Pancreas (tissue), 10 donors: Measurements from ENCODE around the gene A2ML1. TPM values are rescaled to one million over a fixed set of nuclear protein-coding genes. Genes with fewer than 3 reads are reported as not detected.

ENCODE experiments used
- ATAC-seq, 4 donors: fragments of 200-7000 bp; cut with Tn5 transposase; one replicate each; pipeline versions ENCODE4 v1.8.0 to v1.9.1; 2020; ENCODE audit warnings: mild to moderate bottlenecking in 4 of 4, moderate library complexity in 4 of 4
- DNase-seq, 6 donors: peaks; one replicate each; pipeline ENCODE4 v3.0.0-alpha.2; 2020
- FAIRE-seq: peaks from 2 replicates; lab custom pipeline; 2012; peaks lifted over from hg19 to GRCh38; lab: Jason Lieb, UNC
- H3K27ac ChIP-seq, 4 donors: fragments of 200-600 bp; sonication (generic); 1 replicate in 3 of 4; 2 replicates in 1 of 4; pipeline versions ENCODE4 v1.5.0 to v1.8.0; 2020
- H3K27me3 ChIP-seq, 4 donors: fragments of 200-600 bp; one replicate each; pipeline ENCODE4 v1.8.0; 2021
- H3K36me3 ChIP-seq, 3 donors: fragments of 200-600 bp; sonication (generic) in 1 of 3; one replicate each; pipeline versions ENCODE4 v1.5.0 to v1.8.0; 2020 to 2021
- H3K4me1 ChIP-seq, 3 donors: fragments of 200-600 bp; one replicate each; pipeline ENCODE4 v1.8.0; 2021
- H3K4me3 ChIP-seq, 4 donors: fragments of 200-600 bp; sonication (generic) in 2 of 4; one replicate each; pipeline versions ENCODE4 v1.5.0 to v1.8.0; 2020 to 2021
- H3K9me3 ChIP-seq, 4 donors: fragments of 200-600 bp; one replicate each; pipeline ENCODE4 v1.8.0; 2021
- CTCF ChIP-seq, 4 donors: fragments of 200-600 bp; sonication (generic) in 3 of 4; IDR thresholded peaks; one replicate each; pipeline versions ENCODE4 v1.5.0 to v1.8.0; 2021; ENCODE audit warnings: antibody characterized with exemption in 4 of 4
- WGBS, 2 donors: extraction: QIAGEN DNeasy Blood & Tissue Kit; methylation state at CpG; one replicate each; pipeline ENCODE4 v1.1.7; 2013; 5-methylcytosine and 5-hydroxymethylcytosine counted together
- intact Hi-C, 3 donors: fragments of 100-400 bp; cut with DNase I; formaldehyde crosslinking; loops; one replicate each; pipeline versions ENCODE4 v1.11.1 to v1.14.2; 2022
- polyA plus RNA-seq, 2 donors: library from polyadenylated mRNA; stranded (reverse); fragments of 200-250 nt; gene quantifications; one replicate each; pipeline ENCODE4 v1.2.3, GENCODE V29; 2013
- total RNA-seq, 6 donors: library from RNA; stranded (reverse); fragmentation: NEBNext Ultra II Directional in 4 of 6; extraction: Animal tissue kit (Norgen Biotek cat#: 25700) in 4 of 6; gene quantifications; one replicate each; pipeline versions ENCODE4 v1.2.1 to v1.2.4, GENCODE V29; 2021 to 2023
- donor health status: healthy with polysubstance abuse.
- donor health status: DM: no; HTN: no; CAD: no; lungs with moderate emphysema.
- donor health status: DM: no; HTN: no; CAD: no.
- donor health status: control.
- donor health status: control.
- donor health status: Bipolar disorder and iron deficiency.
- donor health status: DM: yes; HTN: yes; CAD: no.
- donor health status: DM: no; HTN: no; CAD: no.
- donor health status: DM: no; HTN: no; CAD: no.
- donor health status: DM: yes; HTN: yes; CAD: no.

A2ML1 gene
- not detected for total RNA-seq
- under 1 TPM; 0.05 to 0.08 TPM for polyA plus RNA-seq

GRCh38 chr12:8822298-8822697, at the start of gene A2ML1:
TSS of gene A2ML1 (plus strand) at chr12:8822621. CDS start at chr12:8822652, 31 bp downstream.
- TF ChIP-seq CTCF (IDR thresholded peaks at IDR 0.05) = no peak
- no peak within 1 kb of the TSS for H3K27ac ChIP-seq
- FAIRE-seq = no peak
- no peak for DNase-seq
- H3K4me3 ChIP-seq = no peak within 1 kb of the TSS
- no peak for ATAC-seq
- WGBS, 2 donors = 95 to 98% methylated on average over 3 of the region's 3 CpGs
- H3K4me1 ChIP-seq = no peaks in the 10 kb centered on the region
- intact Hi-C loops = no loop called here
- no peaks in the 10 kb centered on the region for H3K36me3 ChIP-seq
- no peaks in the 10 kb centered on the region for H3K9me3 ChIP-seq
- peaks cover 0 to 4% (median 0%) of the 10 kb centered on the region in 4 donors for H3K27me3 ChIP-seq

DNA sequence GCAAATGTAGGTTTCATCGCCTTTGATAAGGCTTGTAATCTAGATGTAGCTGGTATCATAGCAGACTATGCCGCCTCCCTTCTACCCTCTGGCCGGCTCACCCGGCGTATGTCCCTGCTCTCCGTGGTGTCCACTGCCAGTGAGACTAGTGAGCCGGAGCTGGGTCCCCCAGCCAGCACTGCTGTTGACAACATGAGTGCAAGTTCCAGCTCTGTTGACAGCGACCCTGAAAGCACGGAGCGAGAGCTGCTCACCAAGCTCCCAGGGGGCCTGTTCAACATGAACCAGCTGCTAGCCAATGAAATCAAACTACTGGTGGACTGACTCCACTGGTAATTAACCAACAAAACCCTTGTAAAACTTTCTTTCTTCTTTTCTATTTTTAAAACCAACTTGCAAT, 49.0 kb upstream of the A2ML1 start:
- no peak for TF ChIP-seq CTCF (IDR thresholded peaks at IDR 0.05)
- intact Hi-C loops = no loop called here

DNA sequence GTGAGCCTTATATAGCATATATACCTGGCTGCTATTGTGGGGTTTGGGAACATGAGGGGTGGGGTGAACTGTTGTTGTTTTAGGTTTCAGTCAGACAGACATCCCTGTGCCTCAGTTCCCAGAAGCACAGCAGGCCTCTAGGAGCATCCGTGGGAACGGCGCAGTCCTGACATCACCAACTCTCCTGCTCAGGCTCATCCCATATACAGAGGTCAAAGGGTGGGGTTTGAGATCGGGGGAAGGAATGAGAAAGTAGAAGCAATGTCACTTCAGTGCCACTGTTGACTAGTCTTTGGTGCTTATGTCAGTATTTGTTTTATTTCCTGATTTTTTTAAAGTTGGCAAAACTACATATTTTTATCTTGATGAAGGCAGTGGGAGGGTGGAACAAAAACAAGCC, 43.1 kb upstream of the A2ML1 start:
- peaks cover 0 to 4% (median 4%) of the 10 kb centered on the region in 3 donors for H3K4me1 ChIP-seq
- ATAC-seq (peak in 3 of 4 donors; percentile 14 to 42 (median 20)), FAIRE-seq (no peak), DNase-seq (no peak)
- TF ChIP-seq CTCF (IDR thresholded peaks at IDR 0.05) = no peak
- no peak overlapping the region for H3K4me3 ChIP-seq
- H3K36me3 ChIP-seq = no peaks in the 10 kb centered on the region
- intact Hi-C loops = no loop called here
- 72 to 75% methylated on average over 4 of the region's 4 CpGs for WGBS, 2 donors
- H3K27ac ChIP-seq = no peak overlapping the region
- H3K27me3 ChIP-seq = no peaks in the 10 kb centered on the region
- H3K9me3 ChIP-seq = no peaks in the 10 kb centered on the region

More for the DNA sequence above, 49.0 kb upstream of the A2ML1 start:
- Histone ChIP-seq H3K4me1 (no peaks in the 10 kb centered on the region), H3K36me3 (peaks cover 0 to 8% (median 0%) of the 10 kb centered on the region in 3 donors), H3K27ac (no peak overlapping the region), H3K9me3 (no peaks in the 10 kb centered on the region), H3K4me3 (no peak overlapping the region), H3K27me3 (no peaks in the 10 kb centered on the region)
- 92% methylated on average over 10 of the region's 10 CpGs for WGBS, 2 donors
- FAIRE-seq (no peak), DNase-seq (no peak), ATAC-seq (no peak)

- WGBS, 2 donors = 92 to 96% methylated on average over 2 of the region's 2 CpGs
- DNase-seq = no peak
- peaks cover 0 to 4% (median 4%) of the 10 kb centered on the region in 3 donors for H3K4me1 ChIP-seq
- intact Hi-C loops = no loop called here
- no peak for TF ChIP-seq CTCF (IDR thresholded peaks at IDR 0.05)
- H3K4me3 ChIP-seq = no peak overlapping the region
- ATAC-seq = no peak
- H3K27ac ChIP-seq = no peak overlapping the region
- no peaks in the 10 kb centered on the region for H3K9me3 ChIP-seq
- no peaks in the 10 kb centered on the region for H3K27me3 ChIP-seq
- H3K36me3 ChIP-seq = no peaks in the 10 kb centered on the region
- no peak for FAIRE-seq
Observed at GRCh38 chr12:8779862-8780261, 42.6 kb upstream of the A2ML1 start.

GRCh38 chr12:8780389-8780788, 42.0 kb upstream of the A2ML1 start:
- ATAC-seq = peak in 3 of 4 donors; percentile 41 to 61 (median 51)
- no peak for FAIRE-seq
- 77 to 80% methylated on average over 1 of the region's 1 CpG for WGBS, 2 donors

More at GRCh38 chr12:8780389-8780788, 42.0 kb upstream of the A2ML1 start:
- Histone ChIP-seq H3K27ac (no peak overlapping the region), H3K9me3 (no peaks in the 10 kb centered on the region), H3K4me1 (peaks cover 0 to 4% (median 4%) of the 10 kb centered on the region in 3 donors), H3K36me3 (no peaks in the 10 kb centered on the region), H3K27me3 (no peaks in the 10 kb centered on the region), H3K4me3 (no peak overlapping the region)
- no peak for TF ChIP-seq CTCF (IDR thresholded peaks at IDR 0.05)
- intact Hi-C loops = no loop called here
- no peak for DNase-seq
